BJ (cell line): Measurements from ENCODE around the gene ART1. TPM values are rescaled to one million over a fixed set of nuclear protein-coding genes. Genes with fewer than 3 reads are reported as not detected.

Source experiments
- CTCF ChIA-PET: fragments of 350-600 bp; formaldehyde crosslinking; extraction: SDS; loops from one replicate; lab custom pipeline; 2021; ENCODE audit warnings: antibody characterized with exemption, inconsistent platforms; lab: Yijun Ruan, JAX
- POLR2A ChIA-PET: fragments of 300-600 bp; sonication (Branson Sonifier 250); formaldehyde crosslinking; extraction: SDS; loops from one replicate; lab custom pipeline; 2021; ENCODE audit warnings: antibody characterized with exemption; lab: Charles Lee
- DNase-seq: peaks from one replicate; pipeline ENCODE4 v3.0.0-alpha.2; 2011; ENCODE audit warnings: low read depth
- H3K27me3 ChIP-seq: 2 replicates; pipeline ENCODE4 v1.6.0; 2011; ENCODE audit warnings: low read length; ENCODE audit not compliant: control insufficient read depth, insufficient read depth
- H3K36me3 ChIP-seq: 2 replicates; pipeline ENCODE4 v1.5.1; 2011; ENCODE audit warnings: low read length; ENCODE audit not compliant: control insufficient read depth, insufficient read depth
- H3K4me3 ChIP-seq: 2 replicates; pipeline ENCODE4 v1.5.1; 2011; ENCODE audit warnings: low read depth, mild to moderate bottlenecking, control low read depth, low read length
- polyA plus RNA-seq: library from polyadenylated mRNA; depleted of rRNA; stranded (reverse); fragments of >200 nt; gene quantifications from 2 replicates; pipeline ENCODE4 v1.2.3, GENCODE V29; 2011
- TF ChIP-seq, protein P1 (sequence below): IDR thresholded peaks from 2 replicates; pipeline ENCODE4 v1.5.1; 2011; ENCODE audit warnings: low read depth, mild to moderate bottlenecking, control low read depth, inconsistent platforms, low read length, moderate library complexity; ENCODE audit not compliant: insufficient read depth

ART1 gene
- polyA plus RNA-seq, 1 experiment: not detected

DNA sequence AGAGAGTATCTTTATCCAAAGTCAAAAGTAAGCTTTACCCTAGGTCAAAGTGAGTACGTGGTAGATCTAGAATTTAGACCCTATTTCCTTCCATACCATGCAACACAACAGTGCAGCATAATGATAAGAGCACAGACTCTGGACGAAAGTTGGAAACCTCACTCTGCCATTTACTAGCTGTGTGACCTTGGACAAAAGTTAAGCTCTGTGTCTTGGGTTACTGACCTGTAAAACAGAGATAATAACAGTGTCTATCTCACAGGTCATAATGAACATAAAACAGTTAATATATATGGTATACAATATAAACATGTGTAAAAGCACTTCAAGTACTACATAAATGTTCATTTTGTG, 39.9 kb downstream of the ART1 start:
- DNase-seq: no peak
- ChIA-PET CTCF (interaction anchor here (0.6 to 1.0 kb wide), 2 partner anchors 9 to 344 kb away, joined by 3 read pairs; no protein-coding TSS in a partner anchor), POLR2A (interaction anchor here (0.5 kb wide), 1 partner anchor 12 kb away, joined by 4 read pairs; no protein-coding TSS in a partner anchor)
- TF ChIP-seq, protein P1, sequence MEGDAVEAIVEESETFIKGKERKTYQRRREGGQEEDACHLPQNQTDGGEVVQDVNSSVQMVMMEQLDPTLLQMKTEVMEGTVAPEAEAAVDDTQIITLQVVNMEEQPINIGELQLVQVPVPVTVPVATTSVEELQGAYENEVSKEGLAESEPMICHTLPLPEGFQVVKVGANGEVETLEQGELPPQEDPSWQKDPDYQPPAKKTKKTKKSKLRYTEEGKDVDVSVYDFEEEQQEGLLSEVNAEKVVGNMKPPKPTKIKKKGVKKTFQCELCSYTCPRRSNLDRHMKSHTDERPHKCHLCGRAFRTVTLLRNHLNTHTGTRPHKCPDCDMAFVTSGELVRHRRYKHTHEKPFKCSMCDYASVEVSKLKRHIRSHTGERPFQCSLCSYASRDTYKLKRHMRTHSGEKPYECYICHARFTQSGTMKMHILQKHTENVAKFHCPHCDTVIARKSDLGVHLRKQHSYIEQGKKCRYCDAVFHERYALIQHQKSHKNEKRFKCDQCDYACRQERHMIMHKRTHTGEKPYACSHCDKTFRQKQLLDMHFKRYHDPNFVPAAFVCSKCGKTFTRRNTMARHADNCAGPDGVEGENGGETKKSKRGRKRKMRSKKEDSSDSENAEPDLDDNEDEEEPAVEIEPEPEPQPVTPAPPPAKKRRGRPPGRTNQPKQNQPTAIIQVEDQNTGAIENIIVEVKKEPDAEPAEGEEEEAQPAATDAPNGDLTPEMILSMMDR: no peak
- Histone ChIP-seq H3K4me3 (no peak overlapping the region), H3K36me3 (peaks cover 25% of the 10 kb centered on the region), H3K27me3 (no peaks in the 10 kb centered on the region)

DNA sequence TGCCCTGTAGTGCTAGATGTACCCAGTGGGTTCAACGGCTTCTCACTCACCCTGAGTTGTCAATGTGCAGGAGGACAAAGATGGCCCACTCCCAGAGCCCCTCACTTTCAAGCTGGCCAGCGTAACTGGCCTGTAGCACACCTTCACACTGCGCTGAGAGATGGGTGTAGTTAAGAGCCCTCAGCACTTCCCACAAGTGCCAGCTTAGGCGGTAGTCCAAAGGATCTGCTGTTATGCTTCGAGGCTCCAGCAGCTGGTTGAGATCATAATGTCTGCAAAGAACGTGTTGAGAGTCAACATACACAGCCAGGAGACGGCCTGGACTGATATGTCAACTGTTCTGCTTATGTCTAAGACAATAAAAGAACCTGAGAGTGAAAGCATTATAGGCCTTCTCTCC, 41.0 kb downstream of the ART1 start:
- Histone ChIP-seq H3K27me3 (no peaks in the 10 kb centered on the region), H3K36me3 (peaks cover 21% of the 10 kb centered on the region), H3K4me3 (no peak overlapping the region)
- TF ChIP-seq, protein P1: no peak
- no peak for DNase-seq
- CTCF ChIA-PET: interaction anchor here (0.6 kb wide), 1 partner anchor 112 kb away, joined by 3 read pairs; no protein-coding TSS in a partner anchor
- POLR2A ChIA-PET: no interaction called here

DNA sequence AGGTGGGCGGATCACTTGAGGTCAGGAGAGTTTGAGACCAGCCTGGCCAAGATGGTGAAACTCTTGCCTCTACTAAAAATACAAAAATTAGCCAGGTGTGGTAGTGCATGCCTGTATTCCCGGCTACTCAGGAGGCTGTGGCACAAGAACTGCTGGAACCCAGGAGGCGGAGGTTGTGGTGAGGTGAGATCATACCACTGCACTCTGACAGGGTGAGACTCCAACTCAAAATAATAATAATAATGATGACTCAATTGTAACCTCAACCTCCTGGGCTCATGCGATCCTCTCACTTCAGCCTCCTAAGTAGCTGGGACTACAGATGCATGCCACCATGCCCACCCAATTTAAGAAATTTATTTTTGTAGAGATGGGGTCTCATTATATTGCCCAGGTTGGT, 41.8 kb downstream of the ART1 start:
- Histone ChIP-seq H3K36me3 (peaks cover 22% of the 10 kb centered on the region), H3K27me3 (no peaks in the 10 kb centered on the region), H3K4me3 (no peak overlapping the region)
- DNase-seq: no peak
- POLR2A ChIA-PET: no interaction called here
- CTCF ChIA-PET: interaction anchor here (1.4 kb wide), 1 partner anchor 52 kb away, joined by 3 read pairs; no protein-coding TSS in a partner anchor
- TF ChIP-seq, protein P1: no peak

DNA sequence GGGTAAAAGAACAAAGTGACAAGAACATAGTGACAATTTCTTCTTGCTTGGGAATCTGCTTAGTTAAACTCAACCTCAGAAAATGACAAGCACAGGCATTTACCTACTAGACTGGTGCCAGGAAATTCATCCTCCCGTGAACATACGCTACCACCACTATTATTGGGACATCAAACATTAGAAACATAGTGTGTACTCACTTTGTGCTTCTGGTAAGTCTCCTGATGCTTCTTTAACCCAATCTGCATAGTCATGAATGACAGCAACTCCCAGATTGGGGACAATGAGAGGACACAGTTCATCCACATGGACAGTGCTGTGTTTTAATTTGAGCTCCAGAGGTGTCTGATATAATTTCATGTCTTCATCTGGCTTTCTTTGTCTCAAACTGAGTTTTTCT, 55.5 kb downstream of the ART1 start:
- H3K27me3 ChIP-seq: no peaks in the 10 kb centered on the region
- no peak overlapping the region for H3K4me3 ChIP-seq
- POLR2A ChIA-PET: no interaction called here
- DNase-seq: no peak
- CTCF ChIA-PET: no interaction called here
- H3K36me3 ChIP-seq: peaks cover 12% of the 10 kb centered on the region
- TF ChIP-seq, protein P1: no peak

DNA sequence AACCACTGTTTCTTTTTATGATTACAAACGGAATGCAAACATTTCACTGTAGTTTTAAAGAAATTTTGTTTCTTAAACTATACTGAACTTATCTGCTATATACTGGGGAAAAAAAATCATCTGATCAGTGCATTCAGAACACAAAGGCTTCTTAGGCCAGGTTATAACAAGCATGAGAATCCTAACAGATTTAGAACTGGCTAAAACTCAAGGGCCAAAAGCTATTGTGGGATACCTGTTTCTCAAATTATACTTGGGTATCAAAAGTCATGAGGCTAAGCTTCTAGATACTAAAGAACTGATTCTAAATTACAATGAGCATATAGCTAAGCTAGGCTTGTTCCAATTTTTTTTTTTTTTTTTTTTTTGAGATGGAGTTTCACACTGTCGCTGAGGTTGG, 56.0 kb downstream of the ART1 start:
- TF ChIP-seq, protein P1: no peak
- ChIA-PET POLR2A (no interaction called here), CTCF (no interaction called here)
- no peak for DNase-seq
- no peak overlapping the region for H3K4me3 ChIP-seq
- H3K27me3 ChIP-seq: no peaks in the 10 kb centered on the region
- peaks cover 12% of the 10 kb centered on the region for H3K36me3 ChIP-seq
